K562 (cell line): ENCODE data around the gene MRPL19. TPM values are rescaled to one million over a fixed set of nuclear protein-coding genes. Genes with fewer than 3 reads are reported as not detected.
"Not testable (repeated sequence)": the region's sequence is repeated elsewhere in the genome, so short reads cannot be mapped to it uniquely, and the experiment has no call there.

Experiments used
- ATAC-seq: fragments of 200-7000 bp; cut with Tn5 transposase; 3 replicates; pipeline ENCODE4 v1.9.1; 2020; ENCODE audit warnings: moderate library complexity
- BruUV-seq: library from RNA; stranded (reverse); fragments of 400-500 nt; replicated peaks from 2 replicates; lab custom pipeline; 2021; lab: Mats Ljungman, UMichigan
- CTCF ChIA-PET: fragments of 300-600 bp; formaldehyde crosslinking; extraction: SDS; loops from one replicate; lab custom pipeline; 2021; ENCODE audit warnings: low intra/inter-chr PET ratio; lab: Yijun Ruan, JAX
- POLR2A ChIA-PET: fragments of 300-600, 350-650 bp; sonication (Branson Sonifier 250); formaldehyde crosslinking; extraction: SDS; loops from one replicate; lab custom pipeline; 2021; ENCODE audit warnings: antibody characterized with exemption, inconsistent platforms; lab: Yijun Ruan, JAX
- DNase-seq, 4 experiments: peaks; one replicate each; pipeline versions ENCODE4 v3.0.0 to v3.0.0-alpha.2; 2011 to 2018; ENCODE audit warnings: low spot score in 3 of 4, mixed read lengths in 3 of 4; ENCODE audit errors: extremely low read depth in 1 of 4
- FAIRE-seq: peaks from 2 replicates; lab custom pipeline; 2011; peaks lifted over from hg19 to GRCh38; lab: Jason Lieb, UNC
- H2AFZ ChIP-seq: 2 replicates; pipeline ENCODE4 v1.6.0; 2011; ENCODE audit warnings: low read depth, low read length, control low read depth, inconsistent platforms
- H3K27ac ChIP-seq: fragments of 200-600 bp; 3 replicates; pipeline ENCODE4 v1.8.0; 2011; ENCODE audit warnings: low read depth, mild to moderate bottlenecking, control low read depth, inconsistent platforms, low read length, moderate library complexity, mixed read lengths; ENCODE audit errors: extremely low read depth
- H3K27me3 ChIP-seq, 2 experiments: fragments of 300-600 bp in 1 of 2; 2 replicates in 1 of 2; 3 replicates in 1 of 2; pipeline versions ENCODE4 v1.6.0 to v1.8.0; 2011; ENCODE audit warnings: inconsistent platforms in 2 of 2, low read length in 2 of 2, mild to moderate bottlenecking in 1 of 2, mixed read lengths in 1 of 2, moderate library complexity in 1 of 2; ENCODE audit not compliant: control insufficient read depth in 2 of 2, insufficient read depth in 2 of 2
- H3K36me3 ChIP-seq: fragments of 300-600 bp; 3 replicates; pipeline ENCODE4 v1.8.0; 2011; ENCODE audit warnings: mild to moderate bottlenecking, low read length, inconsistent platforms; ENCODE audit not compliant: control insufficient read depth, insufficient read depth
- H3K4me1 ChIP-seq, 2 experiments: fragments of 200-600 bp in 1 of 2; replicated peaks in 1 of 2; 2 replicates in 1 of 2; 3 replicates in 1 of 2; pipeline versions ENCODE4 v1.5.1 to v1.8.0; 2011; ENCODE audit warnings: inconsistent platforms in 2 of 2, low read length in 2 of 2, mild to moderate bottlenecking in 1 of 2, mixed read lengths in 1 of 2, moderate library complexity in 1 of 2; ENCODE audit not compliant: control insufficient read depth in 2 of 2, insufficient read depth in 2 of 2
- H3K4me2 ChIP-seq: 2 replicates; pipeline ENCODE4 v1.6.1; 2011; ENCODE audit warnings: low read length, control low read depth, inconsistent platforms, mixed read lengths; ENCODE audit not compliant: insufficient read depth
- H3K4me3 ChIP-seq: fragments of 200-600 bp; sonication (generic), shearing (Covaris generic); 2 replicates; pipeline ENCODE4 v1.5.1; 2016; ENCODE audit warnings: control low read depth, inconsistent platforms
- H3K79me2 ChIP-seq: fragments of 200-600 bp; 3 replicates; pipeline ENCODE4 v1.8.0; 2011; ENCODE audit warnings: low read length, inconsistent platforms; ENCODE audit not compliant: control insufficient read depth, insufficient read depth
- H3K9ac ChIP-seq, 2 experiments: 2 replicates each; pipeline versions ENCODE4 v1.6.0 to v1.6.1; 2011; ENCODE audit warnings: low read depth in 2 of 2, low read length in 2 of 2, control low read depth in 1 of 2, inconsistent platforms in 1 of 2, mild to moderate bottlenecking in 1 of 2, mixed read lengths in 1 of 2; ENCODE audit not compliant: insufficient read depth in 1 of 2
- H3K9me1 ChIP-seq: one replicate; pipeline ENCODE4 v1.6.0; 2011; ENCODE audit warnings: inconsistent platforms, mild to moderate bottlenecking, low read length, moderate library complexity; ENCODE audit not compliant: control insufficient read depth, insufficient read depth
- H3K9me3 ChIP-seq: replicated peaks from 2 replicates; pipeline ENCODE4 v1.5.1; 2011; ENCODE audit warnings: low read depth, low read length, inconsistent platforms; ENCODE audit not compliant: control insufficient read depth, insufficient read depth
- H4K20me1 ChIP-seq: replicated peaks from 2 replicates; pipeline ENCODE4 v1.6.1; 2011; ENCODE audit warnings: low read length, inconsistent platforms, mixed read lengths; ENCODE audit not compliant: control insufficient read depth, insufficient read depth
- ARID1B ChIP-seq: fragments of 450-650 bp; IDR thresholded peaks from 2 replicates; pipeline ENCODE4 v1.6.1; 2016; ENCODE audit warnings: antibody characterized with exemption, mild to moderate bottlenecking, inconsistent platforms
- CBX3 ChIP-seq, 2 experiments: IDR thresholded peaks; 1 replicate in 1 of 2; 2 replicates in 1 of 2; pipeline ENCODE4 v1.6.1; 2012; ENCODE audit warnings: inconsistent platforms in 2 of 2, low read length in 2 of 2, borderline replicate concordance in 1 of 2, control low read depth in 1 of 2
- CCNT2 ChIP-seq: IDR thresholded peaks from 2 replicates; pipeline ENCODE4 v1.6.1; 2011; ENCODE audit warnings: borderline replicate concordance, low read depth, mild to moderate bottlenecking, moderate library complexity, mixed read lengths, low read length; ENCODE audit not compliant: insufficient read length; ENCODE audit errors: extremely low read depth
- FOXA3 ChIP-seq, 2 experiments: fragments of 450-650 bp in 1 of 2; sonication (generic) in 1 of 2; formaldehyde crosslinking; IDR thresholded peaks in 1 of 2; conservative IDR thresholded peaks in 1 of 2; 2 replicates each; pipeline versions ENCODE4 v1.4.0 to v1.8.0; 2020 to 2022; ENCODE audit warnings: mild to moderate bottlenecking in 2 of 2, missing genetic modification reagents in 1 of 2
- PHF8 ChIP-seq: fragments of 200-600 bp; sonication (generic); IDR thresholded peaks from 2 replicates; pipeline ENCODE4 v1.6.1; 2012; ENCODE audit warnings: mixed run types, mild to moderate bottlenecking, inconsistent platforms, low read length, moderate library complexity, borderline replicate concordance
- SMC3 ChIP-seq: conservative IDR thresholded peaks from 2 replicates; pipeline ENCODE4 v1.6.1; 2011; ENCODE audit warnings: low read depth, low read length, improper control_type of control experiment; ENCODE audit not compliant: insufficient read depth
- TCF3 ChIP-seq: sonication (generic); formaldehyde crosslinking; IDR thresholded peaks from 2 replicates; pipeline ENCODE4 v1.4.0; 2020; ENCODE audit warnings: mild to moderate bottlenecking, missing genetic modification reagents
- ZNF507 ChIP-seq: conservative IDR thresholded peaks from 2 replicates; pipeline ENCODE4 v1.6.1; 2017; ENCODE audit warnings: missing genetic modification characterization, missing compliant biosample characterization
- WGBS: fragments of 100-300 bp; shearing (Covaris generic); methylation state at CpG from one replicate; pipeline ENCODE4 v1.1.6; 2016; ENCODE audit warnings: low coverage, mixed read lengths; ENCODE audit not compliant: insufficient coverage; ENCODE audit errors: missing lambda C conversion rate; 5-methylcytosine and 5-hydroxymethylcytosine counted together
- in situ Hi-C: fragments of 300-500 bp; cut with MboI; formaldehyde crosslinking; loops from 4 replicates; pipeline ENCODE4 v1.15.0; 2018; ENCODE audit warnings: inconsistent platforms, mixed read lengths
- intact Hi-C: fragments of 100-400 bp; cut with micrococcal nuclease; formaldehyde crosslinking; loops from 2 replicates; pipeline ENCODE4 v1.14.2; 2022
- polyA plus RNA-seq, 8 experiments: library from polyadenylated mRNA; depleted of rRNA in 4 of 8; stranded (reverse) in 5 of 8; unstranded in 3 of 8; fragments of >200 nt; fragmentation: Nextera tagmentation in 2 of 8; fragmentation: Illumina TruSeq in 1 of 8; extraction: Ambion mirVana in 2 of 8; extraction: Trizol in 1 of 8; gene quantifications; 2 replicates each; pipeline versions ENCODE4 v1.2.1 to v1.2.3, GENCODE V29; 2011 to 2014; ENCODE audit warnings: inconsistent platforms in 1 of 8, missing spikeins in 1 of 8
- total RNA-seq, 7 experiments: library from RNA; depleted of rRNA in 6 of 7; stranded (reverse); fragments of >200 nt in 6 of 7; fragmentation: Illumina TruSeq in 2 of 7; extraction: Trizol in 2 of 7; gene quantifications; 2 replicates each; pipeline versions ENCODE4 v1.2.1 to v1.2.3, GENCODE V29; 2011 to 2021; ENCODE audit warnings: low replicate concordance in 1 of 7

Gene MRPL19
- total and polyA plus RNA-seq, 9 of the 15 experiments (the other 6 are each of a cell fraction or from before 2014, with no cell fraction given) = 9.7 to 65.9 (median 56.1) TPM

DNA sequence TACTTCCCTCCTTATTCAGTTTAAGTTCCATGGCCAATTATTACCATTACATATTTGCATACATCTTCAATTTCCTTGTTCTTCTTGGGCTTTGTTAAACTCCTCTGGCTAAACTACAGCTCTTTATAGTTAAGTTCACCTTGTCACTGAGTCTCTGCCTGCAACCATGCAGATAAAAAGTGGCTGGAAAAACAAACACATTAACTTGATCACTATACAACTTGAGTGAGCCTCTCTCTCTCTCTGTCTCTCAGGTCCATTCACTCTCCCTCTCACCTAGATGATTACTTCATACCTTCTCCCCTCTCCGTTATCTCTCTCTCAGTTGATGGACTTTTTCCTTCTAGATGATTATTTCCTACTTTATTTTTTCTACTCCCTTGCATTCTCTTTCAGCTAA is 33.8 kb downstream of the MRPL19 start:
- CTCF ChIA-PET = no interaction called here
- intact Hi-C loops = no loop called here
- peaks cover 43% of the 10 kb centered on the region; the same call in 2 of the 3 replicates for H3K36me3 ChIP-seq

DNA sequence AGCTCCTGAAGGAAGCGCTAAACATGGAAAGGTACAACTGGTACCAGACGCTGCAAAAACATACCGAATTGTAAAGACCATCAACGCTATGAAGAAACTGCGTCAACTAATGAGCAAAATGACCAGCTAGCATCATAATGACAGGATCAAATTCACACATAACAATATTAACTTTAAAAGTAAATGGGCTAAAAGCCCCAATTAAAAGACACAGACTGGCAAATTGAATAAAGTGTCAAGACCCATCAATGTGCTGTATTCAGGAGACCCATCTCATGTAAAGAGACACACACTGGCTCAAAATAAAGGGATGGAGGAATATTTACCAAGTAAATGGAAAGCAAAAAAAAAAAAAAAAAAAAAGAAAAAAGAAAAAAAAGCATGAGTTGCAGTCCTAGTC is 36.8 kb downstream of the MRPL19 start:
- H3K9me3 ChIP-seq, H3K4me1 ChIP-seq, H3K9me1 ChIP-seq, intact Hi-C loops, BruUV-seq, H3K9ac ChIP-seq, H3K4me3 ChIP-seq, H4K20me1 ChIP-seq, ATAC-seq, H3K27me3 ChIP-seq, POLR2A ChIA-PET, H2AFZ ChIP-seq, H3K79me2 ChIP-seq, FAIRE-seq, DNase-seq, H3K27ac ChIP-seq, CTCF ChIA-PET, H3K4me2 ChIP-seq: not testable (repeated sequence)
- H3K36me3 ChIP-seq = peaks cover 57% of the 10 kb centered on the region
- peak; percentile 52 for TF ChIP-seq ZNF507 (tag)
- in situ Hi-C loops = loop anchor here (5.0 kb wide), 1 partner anchor 36 kb away; the partner anchor contains the start of gene MRPL19
- WGBS = 98% methylated on average over 5 of the region's 5 CpGs

More for the DNA sequence above, 33.8 kb downstream of the MRPL19 start:
- POLR2A ChIA-PET = interaction anchor here (0.9 kb wide), 1 partner anchor 14 kb away, joined by 3 read pairs; no protein-coding TSS in a partner anchor
- WGBS = 83% methylated on average over 1 of the region's 1 CpG
- Histone ChIP-seq H3K27me3 (no peaks in the 10 kb centered on the region), H3K9ac (no peak overlapping the region), H3K4me2 (no peak overlapping the region), H3K4me1 (peaks cover 6 to 15% of the 10 kb centered on the region in 2 experiments; a peak in 4 of 5 replicates), H3K4me3 (no peak overlapping the region), H3K9me1 (no peaks in the 10 kb centered on the region), H3K79me2 (no peaks in the 10 kb centered on the region)
- no peak for FAIRE-seq
- BruUV-seq = no TSS peak
- TF ChIP-seq TCF3 (CRISPR knock-in tag) (peak; percentile 26; the same call in 1 of the 2 replicates), CBX3 (IDR thresholded peaks at IDR 0.05; ENCODE audit: borderline replicate concordance in 1 of 2, low read length in 2 of 2) (no peak), PHF8 (no peak), ARID1B (0 out of 2 replicates have a peak, but pooled peaks have one; percentile 10), CCNT2 (no peak), FOXA3 (CRISPR knock-in tag; conservative IDR thresholded peaks at IDR 0.05 in 1 of 2, IDR thresholded peaks at IDR 0.05 in 1 of 2) (peak in 1 of 2 experiments; percentile 20; a peak in 1 of 4 replicates), SMC3 (no peak)
- TF ChIP-seq, all 486 proteins: peak for 3
- Histone ChIP-seq H4K20me1 (no peaks in the 10 kb centered on the region), H3K9me3 (no peaks in the 10 kb centered on the region), H3K27ac (no peak overlapping the region), H2AFZ (no peak overlapping the region)
- no peak for ATAC-seq
- in situ Hi-C loops = loop anchor here (5.0 kb wide), 1 partner anchor 33 kb away; the partner anchor contains the start of gene MRPL19
- DNase-seq = no peak
